ENCODE data around the gene ZNF747.

ZNF747 gene

GRCh38 chr16:30534368-30535105 lies at the start of gene ZNF747:
ZNF747 (minus strand) TSS chr16:30534858; CDS start chr16:30534679, 179 bp downstream.
- in situ Hi-C loops (cut with MboI; ENCODE audit: low sequenced_read_pairs) = no loop called here

- in situ Hi-C loops (cut with MboI; ENCODE audit: low sequenced_read_pairs) = no loop called here
Measured at GRCh38 chr16:30582611-30583340, 48.1 kb upstream of the ZNF747 start.

DNA sequence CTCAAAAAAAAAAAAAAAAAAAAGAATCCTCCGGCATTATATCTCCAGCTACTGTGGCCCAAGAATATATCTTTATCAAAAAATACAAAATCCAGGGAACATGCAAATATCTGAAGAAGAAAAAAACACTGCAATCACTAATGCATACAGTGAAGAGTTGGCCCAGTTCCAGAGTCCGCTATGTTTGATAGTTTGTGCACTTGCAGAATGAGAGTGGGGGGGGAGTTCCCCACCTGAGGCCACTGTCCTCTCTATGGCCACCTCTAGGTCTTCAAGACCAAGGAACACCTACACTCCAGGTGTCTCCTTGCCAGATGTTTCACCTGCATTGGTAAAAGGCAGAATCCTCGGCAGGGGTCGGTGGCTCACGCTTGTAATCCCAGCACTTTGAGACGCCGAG lies 46.8 kb upstream of the ZNF747 start:
- in situ Hi-C loops (cut with MboI; ENCODE audit: low sequenced_read_pairs) = no loop called here

- in situ Hi-C loops (cut with MboI; ENCODE audit: low sequenced_read_pairs) = no loop called here
Measured at GRCh38 chr16:30574678-30575077, 40.0 kb upstream of the ZNF747 start.

DNA sequence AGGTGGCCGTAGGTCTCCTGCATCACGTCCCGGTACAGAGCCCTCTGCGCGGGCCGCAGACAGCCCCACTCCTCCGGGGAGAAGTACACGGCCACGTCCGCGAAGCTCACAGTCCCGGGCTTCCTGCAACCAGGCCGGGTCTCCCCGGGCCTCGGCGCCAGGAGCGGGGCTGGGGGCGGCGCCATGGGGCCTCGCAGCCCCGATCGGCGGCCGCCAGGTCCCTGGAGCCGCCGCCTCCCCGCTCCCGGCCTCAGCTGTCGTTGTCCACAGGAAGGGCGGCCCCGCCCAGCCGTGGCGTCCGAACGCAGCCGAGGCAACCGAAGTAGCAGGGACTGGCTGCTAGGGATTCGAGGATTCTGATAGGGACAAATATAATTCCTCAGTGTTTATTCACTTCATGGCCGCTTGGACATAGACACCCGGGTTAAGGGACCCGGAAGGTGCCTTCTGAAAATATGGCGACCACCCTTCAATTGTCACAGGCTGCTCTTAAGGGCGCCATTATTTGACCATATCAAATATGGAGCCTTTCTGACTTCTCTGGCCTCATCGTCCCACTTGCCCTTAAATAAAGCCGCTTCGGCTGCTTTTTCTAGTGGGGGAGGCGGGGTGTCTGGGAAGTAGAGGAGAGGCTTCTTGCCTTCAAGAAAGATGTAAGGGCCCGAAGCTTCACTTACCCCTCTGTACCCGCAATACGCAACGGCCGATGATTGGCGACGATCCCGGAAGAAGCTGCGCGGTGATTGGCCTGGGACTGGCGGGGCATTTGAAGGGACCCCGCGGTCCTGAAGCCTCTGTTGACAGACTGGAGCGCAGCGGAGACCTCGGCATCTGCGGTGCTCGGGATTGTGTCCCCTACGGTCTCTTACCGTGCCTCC lies 37.0 kb upstream of the ZNF747 start, which contains the start of gene ZNF688:
ZNF688 (minus strand) TSS at position 270 of the 878 bp plus-strand sequence; CDS start at position 185, 85 bp downstream.
- in situ Hi-C loops (cut with MboI; ENCODE audit: low sequenced_read_pairs) = no loop called here

DNA sequence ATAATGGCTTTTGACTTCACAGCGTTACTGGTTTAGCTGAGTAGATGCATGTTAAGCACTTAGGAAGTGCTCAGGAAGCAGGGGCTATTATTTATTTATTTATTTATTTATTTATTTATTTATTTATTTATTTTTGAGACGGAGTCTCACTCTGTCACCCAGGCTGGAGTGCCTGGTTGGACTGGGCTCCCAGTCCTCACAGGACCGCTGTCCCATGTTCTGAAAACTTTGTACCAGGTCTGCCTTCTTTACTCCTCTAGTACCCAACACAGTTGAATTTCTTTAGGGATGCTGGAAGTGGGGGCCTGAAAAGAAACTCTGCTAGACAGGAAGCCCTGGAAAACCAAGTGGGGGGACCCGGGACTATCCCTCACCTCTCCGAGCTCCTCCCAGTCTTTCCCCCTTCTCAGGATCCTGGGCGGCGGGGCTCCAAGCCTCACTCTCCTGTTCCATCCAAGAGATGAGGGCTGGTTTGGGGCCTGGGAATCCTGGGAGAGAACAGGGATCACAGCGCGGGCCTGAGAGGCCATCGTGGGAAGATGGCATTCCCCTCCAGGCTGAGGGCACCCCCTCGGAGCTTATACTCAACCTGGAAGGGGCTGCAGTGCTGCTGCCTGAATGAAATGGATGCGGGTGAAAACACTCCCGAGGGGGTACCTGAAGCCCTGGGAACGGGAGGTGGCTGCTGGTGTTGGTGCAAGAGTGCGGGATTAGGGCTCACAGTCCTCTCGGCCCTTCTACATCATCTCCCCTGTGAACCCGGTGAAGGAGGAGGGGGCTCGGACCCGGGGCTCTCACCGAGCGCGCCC lies 36.2 kb upstream of the ZNF747 start:
- in situ Hi-C loops (cut with MboI; ENCODE audit: low sequenced_read_pairs) = no loop called here

- in situ Hi-C loops (cut with MboI; ENCODE audit: low sequenced_read_pairs) = no loop called here
Measured at GRCh38 chr16:30569746-30570635, 35.3 kb upstream of the ZNF747 start.

DNA sequence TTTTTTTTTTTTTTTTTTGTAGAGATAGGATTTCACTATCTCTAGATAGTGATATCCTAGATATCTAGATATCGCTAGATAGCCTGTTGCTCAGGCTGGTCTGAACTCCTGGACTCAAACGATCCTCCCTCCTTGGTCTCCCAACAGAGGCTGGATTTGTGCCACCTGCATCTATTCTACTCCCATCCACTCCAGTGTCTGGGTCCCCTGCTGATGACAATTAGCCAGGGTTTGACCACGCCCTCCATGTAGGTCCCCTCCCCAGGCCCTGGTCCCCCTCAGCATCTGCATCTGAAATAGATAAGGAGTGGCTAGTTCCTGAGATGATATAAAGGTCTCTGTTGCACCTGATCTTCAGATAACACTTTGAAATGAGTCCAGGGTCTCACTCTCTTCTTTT lies 34.6 kb upstream of the ZNF747 start:
- in situ Hi-C loops (cut with MboI; ENCODE audit: low sequenced_read_pairs) = no loop called here

- in situ Hi-C loops (cut with MboI; ENCODE audit: low sequenced_read_pairs) = no loop called here
Measured at GRCh38 chr16:30567991-30568638, 33.5 kb upstream of the ZNF747 start.

DNA sequence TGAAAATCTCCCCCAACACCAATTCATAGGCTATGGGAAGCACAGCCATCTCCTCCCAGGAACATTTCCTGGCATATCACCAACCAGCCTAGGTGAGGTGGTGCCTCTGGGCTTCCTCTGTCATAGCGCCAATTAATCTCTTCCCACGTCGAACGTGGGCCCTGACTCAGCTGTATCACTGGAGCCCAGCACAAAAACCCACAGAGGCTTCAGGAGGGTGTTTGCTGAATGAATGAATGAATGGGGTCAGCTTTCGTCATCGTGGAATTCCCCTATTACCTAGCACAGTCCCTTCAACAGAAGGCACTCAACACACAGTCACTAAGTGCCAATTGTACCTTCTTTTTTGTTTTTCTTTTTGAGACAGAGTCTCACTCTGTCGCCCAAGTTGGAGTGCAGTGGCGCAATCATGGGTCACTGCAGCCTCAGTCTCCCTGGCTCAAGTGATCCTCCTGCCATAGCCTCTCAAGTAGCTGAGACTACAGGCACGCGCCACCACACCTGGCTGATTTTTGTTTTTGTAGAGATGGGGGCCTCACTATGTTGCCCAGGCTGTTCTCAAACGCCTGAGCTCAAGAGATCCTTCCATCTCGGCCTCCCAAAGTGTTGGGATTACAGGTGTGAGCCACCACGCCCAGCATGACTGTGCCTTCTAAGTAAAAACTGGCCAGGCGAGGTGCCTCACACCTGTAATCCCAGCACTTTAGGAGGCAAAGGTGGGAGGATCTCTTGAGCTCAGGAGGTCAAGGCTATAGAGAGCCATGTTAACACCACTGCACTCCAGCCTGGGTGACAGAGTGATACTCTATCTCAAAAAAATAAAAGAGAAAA lies 32.7 kb upstream of the ZNF747 start:
- in situ Hi-C loops (cut with MboI; ENCODE audit: low sequenced_read_pairs) = no loop called here

- in situ Hi-C loops (cut with MboI; ENCODE audit: low sequenced_read_pairs) = no loop called here
Measured at GRCh38 chr16:30566531-30566930, 31.9 kb upstream of the ZNF747 start.

- in situ Hi-C loops (cut with MboI; ENCODE audit: low sequenced_read_pairs) = no loop called here
Measured at GRCh38 chr16:30565984-30566383, 31.3 kb upstream of the ZNF747 start.

GRCh38 chr16:30565526-30565925 lies 30.9 kb upstream of the ZNF747 start:
- in situ Hi-C loops (cut with MboI; ENCODE audit: low sequenced_read_pairs) = no loop called here

- in situ Hi-C loops (cut with MboI; ENCODE audit: low sequenced_read_pairs) = no loop called here
Measured at GRCh38 chr16:30562021-30562420, 27.4 kb upstream of the ZNF747 start.

GRCh38 chr16:30561089-30561816 lies 26.6 kb upstream of the ZNF747 start:
- in situ Hi-C loops (cut with MboI; ENCODE audit: low sequenced_read_pairs) = no loop called here

- in situ Hi-C loops (cut with MboI; ENCODE audit: low sequenced_read_pairs) = no loop called here
Measured at GRCh38 chr16:30559690-30560089, 25.0 kb upstream of the ZNF747 start.

DNA sequence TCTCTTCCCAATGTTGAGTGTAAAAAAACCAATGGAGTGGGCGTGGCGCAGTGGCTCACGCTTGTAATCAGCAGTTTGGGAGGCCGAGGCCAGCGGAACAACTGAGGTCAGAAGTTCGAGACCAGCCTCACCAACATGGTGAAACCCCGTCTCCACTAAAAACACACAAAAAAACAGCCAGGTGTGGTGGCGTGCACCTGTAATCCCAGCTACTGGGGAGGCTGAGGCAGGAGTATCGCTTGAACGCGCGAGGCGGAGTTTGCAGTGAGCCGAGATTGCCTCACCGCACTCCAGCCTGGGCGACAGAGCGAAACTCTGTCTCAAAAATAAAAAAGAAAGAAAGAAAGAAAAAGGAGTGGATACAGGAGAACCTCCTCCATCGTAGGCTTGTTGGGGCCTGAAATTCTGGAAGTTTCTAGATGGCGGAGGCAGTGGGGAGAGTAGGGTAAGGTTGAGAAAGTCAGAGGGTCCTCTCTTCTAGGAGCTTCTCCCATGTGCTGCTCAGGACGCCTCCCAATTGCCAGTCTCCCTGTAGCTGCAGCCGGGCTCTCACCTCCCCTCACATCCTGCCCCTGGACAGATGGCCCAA lies 24.2 kb upstream of the ZNF747 start:
- in situ Hi-C loops (cut with MboI; ENCODE audit: low sequenced_read_pairs) = no loop called here

Data from HL-60/S4 treated with retinoic acid at 250 ng/mL for 4 days and 3 days (cell line).